GM21786 (cell line): ENCODE measurements around the gene RILPL1.
"Not testable (repeated sequence)": the region's sequence is repeated elsewhere in the genome, so short reads cannot be mapped to it uniquely, and the experiment has no call there.

Experiments used
- ATAC-seq: cut with Tn5 transposase; IDR thresholded peaks from one replicate; pipeline ENCODE4 v1.9.1; 2021; ENCODE audit not compliant: unreplicated experiment

The RILPL1 gene

DNA sequence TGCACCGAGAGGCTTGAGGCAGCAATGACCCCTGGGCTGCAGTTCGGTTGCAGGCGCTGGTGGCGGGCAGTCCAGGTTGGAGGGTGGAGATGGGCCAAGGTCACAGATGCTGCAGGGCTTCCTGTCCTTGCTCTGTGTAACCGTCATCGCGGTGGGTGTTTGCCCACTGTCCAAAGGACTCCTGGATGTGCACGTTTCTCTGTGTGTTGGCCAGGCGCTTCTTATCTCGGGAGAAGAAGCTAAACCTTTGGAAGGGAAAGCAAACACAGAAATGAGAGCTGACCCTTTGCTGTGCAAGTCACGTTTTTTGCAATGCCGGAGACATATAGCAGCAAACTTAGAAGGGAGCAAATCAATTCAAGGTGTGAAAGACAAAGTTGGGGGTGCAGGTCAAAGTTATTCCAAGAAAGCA lies 61.1 kb downstream of the RILPL1 start:
- no peak for ATAC-seq

DNA sequence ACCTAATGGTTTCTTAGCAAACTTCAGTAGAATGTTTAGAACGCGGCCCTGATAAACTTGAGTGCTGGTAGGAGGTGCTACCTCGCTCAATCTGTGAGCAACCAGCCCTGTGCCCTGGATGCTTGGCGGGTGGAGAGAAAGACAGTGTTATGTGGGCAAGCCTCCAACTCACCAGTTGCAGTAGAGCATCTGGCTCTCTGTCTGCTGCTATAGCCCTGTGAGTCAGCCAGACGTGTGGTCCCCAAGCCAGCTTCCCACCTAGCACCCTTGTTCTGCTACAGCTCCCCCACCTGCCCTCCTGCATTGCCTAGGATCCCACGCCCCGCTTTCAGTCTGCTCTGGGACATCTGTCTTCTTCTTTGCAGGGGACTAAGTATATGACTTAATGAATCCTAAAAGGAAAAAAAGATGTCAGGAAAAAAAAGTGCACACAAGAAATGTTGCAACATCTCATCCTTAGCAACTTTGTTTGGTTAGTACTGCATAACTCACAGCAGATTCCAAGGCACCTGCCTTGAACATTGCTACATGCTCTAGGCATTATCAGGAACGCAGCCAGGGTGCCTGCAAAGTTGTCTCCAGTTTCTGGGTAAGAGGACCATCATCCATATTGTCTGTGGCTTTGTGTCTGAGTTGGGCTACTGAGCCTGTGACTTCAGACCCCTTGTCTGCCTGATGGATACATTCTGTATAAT lies 62.0 kb downstream of the RILPL1 start:
- no peak for ATAC-seq

DNA sequence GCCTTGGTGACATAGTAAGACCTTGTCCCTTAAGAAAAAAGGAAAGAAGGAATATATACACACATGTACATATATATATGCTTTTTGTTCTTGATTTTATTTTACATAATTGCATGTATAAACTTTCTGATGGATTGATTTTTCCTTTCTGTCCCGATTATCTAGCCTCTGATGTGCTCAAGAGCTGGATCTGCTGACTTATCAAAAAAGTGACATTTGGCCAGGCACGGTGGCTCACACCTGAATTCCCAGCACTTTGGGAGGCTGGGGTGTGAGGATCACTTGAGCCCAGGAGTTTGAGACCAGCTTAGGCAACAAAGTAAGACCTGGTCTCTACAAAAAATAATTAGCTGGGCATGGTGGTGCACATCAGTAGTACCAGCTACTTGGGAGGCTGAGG lies 63.5 kb downstream of the RILPL1 start:
- ATAC-seq = no peak

DNA sequence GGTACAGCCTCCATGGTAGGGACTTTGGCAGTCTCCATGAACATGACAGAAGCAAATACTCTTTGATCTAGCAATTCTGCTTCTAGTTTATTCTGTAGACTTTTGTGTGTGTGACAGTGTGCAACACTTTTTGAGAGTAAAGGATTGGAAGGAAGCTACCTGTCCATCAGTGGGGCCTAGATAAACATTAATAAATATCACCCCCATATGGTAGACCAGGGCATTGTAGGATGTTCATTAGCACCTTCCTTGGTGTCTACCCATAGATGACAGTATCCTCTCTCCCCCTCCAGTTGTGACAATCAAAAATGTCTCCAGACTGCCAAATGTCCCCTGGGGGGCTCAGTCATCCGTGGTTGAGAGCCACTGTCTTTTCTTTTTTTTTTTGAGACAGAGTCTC lies 64.7 kb downstream of the RILPL1 start:
- ATAC-seq = no peak

- ATAC-seq = no peak
Measured at GRCh38 chr12:123465084-123465483, 68.4 kb downstream of the RILPL1 start.

GRCh38 chr12:123463174-123463573 lies 70.3 kb downstream of the RILPL1 start:
- not testable (repeated sequence) for ATAC-seq

GRCh38 chr12:123457980-123458779 lies 75.3 kb downstream of the RILPL1 start, which contains the start of gene SNRNP35:
Gene SNRNP35 (plus strand): TSS chr12:123458139. CDS start chr12:123465541, 7,402 bp downstream.
- ATAC-seq = peak; percentile 58

- no peak for ATAC-seq
Measured at GRCh38 chr12:123453165-123453564, 80.4 kb downstream of the RILPL1 start.

GRCh38 chr12:123452276-123452550 lies 81.3 kb downstream of the RILPL1 start:
- not testable (repeated sequence) for ATAC-seq

GRCh38 chr12:123450636-123451035 lies 82.9 kb downstream of the RILPL1 start:
- no peak for ATAC-seq

DNA sequence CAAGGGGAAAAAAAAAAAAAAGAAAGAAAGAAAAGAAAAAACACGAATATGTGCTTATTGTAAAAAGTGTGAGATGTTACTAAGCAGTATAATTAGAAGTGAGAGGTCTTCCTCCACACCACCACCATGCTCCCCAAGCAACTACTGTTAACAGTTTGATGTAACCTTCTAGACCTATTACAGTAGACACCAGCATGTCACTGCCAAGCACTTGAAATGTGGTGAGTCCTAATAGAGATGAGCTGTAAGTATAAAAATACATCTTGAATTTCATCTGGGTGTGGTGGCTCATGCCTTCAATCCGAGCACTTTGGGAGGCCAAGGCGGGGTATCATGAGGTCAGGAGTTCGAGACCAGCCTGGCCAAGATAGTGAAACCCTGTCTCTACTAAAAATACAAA lies 83.7 kb downstream of the RILPL1 start:
- ATAC-seq = no peak

DNA sequence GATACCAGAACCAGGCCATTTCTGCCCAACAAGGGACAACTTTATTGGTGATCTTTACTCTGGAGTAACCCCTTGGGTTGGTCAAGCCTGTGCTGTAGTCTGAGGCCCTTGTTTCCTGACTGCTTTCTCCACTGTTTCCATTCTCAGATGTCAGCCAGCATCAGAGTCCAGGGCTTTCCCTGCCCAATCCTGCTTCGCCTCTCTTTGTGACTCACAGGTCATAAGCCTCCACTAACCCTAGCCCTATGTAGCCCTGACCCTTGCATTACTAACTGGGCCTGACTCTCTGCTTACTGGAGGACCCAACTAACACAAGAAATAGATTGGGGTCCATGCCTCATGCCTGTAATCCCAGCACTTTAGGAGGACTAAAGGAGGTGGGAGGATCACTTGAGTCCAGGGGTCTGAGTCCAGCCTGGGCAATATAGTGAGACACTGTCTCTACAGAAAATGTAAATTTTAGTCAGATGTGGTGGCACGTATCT lies 84.2 kb downstream of the RILPL1 start:
- no peak for ATAC-seq

GRCh38 chr12:123446333-123446713 lies 87.2 kb downstream of the RILPL1 start:
- ATAC-seq = no peak

GRCh38 chr12:123445388-123446332 lies 87.9 kb downstream of the RILPL1 start:
- no peak for ATAC-seq

DNA sequence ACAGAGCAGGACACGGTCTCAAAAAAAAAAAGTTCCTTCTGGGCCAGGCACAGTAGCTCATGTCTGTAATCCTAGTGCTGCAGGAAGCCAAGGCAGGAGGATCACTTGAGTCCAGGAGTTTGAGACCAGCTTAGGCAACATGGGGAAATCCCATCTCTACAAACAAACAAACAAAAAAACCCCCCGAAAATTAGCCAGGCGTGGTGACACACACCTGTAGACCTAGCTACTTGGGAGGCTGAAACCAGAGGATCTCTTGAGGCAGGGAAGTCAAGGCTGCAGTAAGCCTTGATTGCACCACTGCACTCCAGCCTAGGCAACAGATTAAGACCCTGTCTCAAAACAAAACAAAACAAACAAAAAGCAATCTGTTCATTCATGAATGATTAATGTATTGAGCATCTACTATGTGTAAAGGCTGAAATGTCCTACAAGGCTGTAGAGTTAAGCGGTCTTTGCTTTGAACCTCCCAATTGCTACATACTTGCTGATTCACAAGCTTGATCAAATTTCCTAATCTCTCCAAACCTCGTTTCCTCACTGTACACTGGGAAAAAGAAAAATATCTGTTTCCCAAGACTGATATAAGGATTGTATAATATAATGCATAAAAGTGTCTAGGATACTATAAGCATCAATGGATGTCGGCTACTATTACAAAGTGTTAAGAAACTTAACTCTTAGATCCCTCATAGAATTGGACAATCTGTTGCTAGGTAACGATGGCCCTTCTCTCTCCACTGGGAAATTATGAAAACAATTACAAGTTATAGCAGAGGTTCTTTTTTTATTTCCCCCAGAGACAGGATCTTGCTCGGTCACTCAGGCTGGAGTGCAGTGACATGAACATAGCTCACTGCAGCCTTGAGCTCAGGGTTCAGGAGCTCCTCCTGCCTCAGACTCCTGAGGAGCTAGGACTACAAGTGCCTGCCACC lies 89.2 kb downstream of the RILPL1 start:
- no peak for ATAC-seq

GRCh38 chr12:123442774-123443173 lies 90.7 kb downstream of the RILPL1 start:
- no peak for ATAC-seq

DNA sequence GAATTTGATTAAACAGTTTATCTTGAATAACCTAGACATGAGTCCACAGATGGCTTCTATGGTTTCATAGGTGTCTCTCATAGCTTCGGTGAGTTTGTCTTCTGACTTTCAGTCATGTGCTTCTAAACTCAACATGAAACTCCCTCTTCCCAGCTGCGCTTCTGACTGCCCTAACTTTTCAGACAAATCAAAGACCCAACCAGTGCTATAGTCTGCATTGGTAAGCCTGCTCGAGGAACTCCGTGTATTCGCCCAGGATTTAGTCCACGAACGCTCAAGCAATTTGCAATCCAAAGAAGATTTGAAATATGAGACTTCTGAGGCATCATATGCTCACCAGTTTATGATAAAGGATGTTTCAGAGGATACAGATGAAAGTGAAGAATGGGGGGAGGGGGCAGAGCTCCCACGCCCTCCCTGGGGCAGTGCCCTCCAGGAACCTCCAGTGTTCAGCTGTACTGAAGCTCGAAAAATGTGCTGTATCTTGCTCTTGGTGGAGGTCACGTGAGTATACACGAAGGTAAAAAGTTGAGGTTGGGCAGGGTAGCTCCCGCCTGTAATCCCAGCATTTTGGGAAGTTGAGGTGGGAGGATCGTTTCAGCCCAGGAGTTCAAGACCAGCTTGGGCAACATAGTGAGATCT lies 91.9 kb downstream of the RILPL1 start:
- ATAC-seq = peak; percentile 55

DNA sequence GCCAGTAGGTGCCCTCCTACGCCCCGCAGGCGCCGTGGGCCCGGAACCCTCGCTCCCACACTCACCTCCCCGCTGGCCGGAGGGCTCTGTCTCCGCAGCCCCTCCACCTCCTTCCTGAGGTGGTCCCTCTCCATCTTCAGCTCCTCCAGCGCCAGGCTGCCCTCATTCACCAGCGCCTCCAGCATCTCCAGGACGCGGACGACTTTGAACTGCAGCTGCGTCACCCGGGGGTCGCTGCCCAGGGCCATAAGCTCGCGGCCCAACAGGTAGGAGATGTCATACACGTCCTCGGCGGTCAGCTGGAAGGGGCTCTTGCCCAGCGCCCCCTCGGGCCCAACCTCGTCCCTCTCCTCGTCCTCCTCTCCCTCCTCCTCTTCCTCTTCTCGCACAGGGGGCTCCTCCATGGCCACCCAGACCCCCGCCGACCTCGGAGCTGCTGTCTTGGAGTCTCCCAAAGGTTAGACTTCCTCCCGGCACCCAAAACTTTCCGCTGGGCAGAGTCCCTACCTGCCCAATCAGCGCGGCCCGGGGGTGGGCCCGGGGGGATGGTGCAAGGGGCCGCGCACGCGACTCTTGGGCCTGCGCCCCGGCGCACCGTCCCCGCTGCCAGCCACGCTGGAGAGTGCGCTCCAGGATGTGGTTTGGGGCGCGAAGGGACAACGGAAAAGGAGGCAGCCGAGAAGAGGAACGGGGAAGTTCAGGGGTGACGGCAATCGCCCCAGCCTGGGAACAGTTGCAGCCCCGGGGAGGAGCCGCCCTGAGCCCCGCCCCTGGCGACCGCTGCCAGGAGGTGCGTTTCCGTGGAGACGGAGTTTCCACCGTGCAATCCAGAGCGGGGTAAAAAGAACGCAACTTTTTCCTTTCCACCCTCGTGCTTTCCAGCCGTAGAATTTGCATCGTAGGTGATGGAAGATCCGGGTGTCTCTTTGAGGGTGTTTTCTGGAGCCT lies 97.2 kb downstream of the RILPL1 start, which contains the start of gene RILPL2:
Gene RILPL2 (minus strand): TSS at position 668 of the 948 bp plus-strand sequence. CDS start 264 bp downstream, at position 404.
- peak; percentile 73 for ATAC-seq
